Stimulated activated CD4-positive, alpha-beta T cell treated with anti-CD3 and anti-CD28 coated beads, Interleukin-15, amount 100 ng/mL, for 48 hours (primary cell): ENCODE measurements around the gene PROZ.
"Not testable (repeated sequence)": the region's sequence is repeated elsewhere in the genome, so short reads cannot be mapped to it uniquely, and the experiment has no call there.

ENCODE experiments used
- DNase-seq, 2 donors: peaks; one replicate each; pipeline ENCODE4 v3.0.0-alpha.2; 2020; ENCODE audit warnings: low read depth in 2 of 2

The PROZ gene

GRCh38 chr13:113155201-113155600 is 3.2 kb upstream of the PROZ start:
- DNase-seq, result no peak

DNA sequence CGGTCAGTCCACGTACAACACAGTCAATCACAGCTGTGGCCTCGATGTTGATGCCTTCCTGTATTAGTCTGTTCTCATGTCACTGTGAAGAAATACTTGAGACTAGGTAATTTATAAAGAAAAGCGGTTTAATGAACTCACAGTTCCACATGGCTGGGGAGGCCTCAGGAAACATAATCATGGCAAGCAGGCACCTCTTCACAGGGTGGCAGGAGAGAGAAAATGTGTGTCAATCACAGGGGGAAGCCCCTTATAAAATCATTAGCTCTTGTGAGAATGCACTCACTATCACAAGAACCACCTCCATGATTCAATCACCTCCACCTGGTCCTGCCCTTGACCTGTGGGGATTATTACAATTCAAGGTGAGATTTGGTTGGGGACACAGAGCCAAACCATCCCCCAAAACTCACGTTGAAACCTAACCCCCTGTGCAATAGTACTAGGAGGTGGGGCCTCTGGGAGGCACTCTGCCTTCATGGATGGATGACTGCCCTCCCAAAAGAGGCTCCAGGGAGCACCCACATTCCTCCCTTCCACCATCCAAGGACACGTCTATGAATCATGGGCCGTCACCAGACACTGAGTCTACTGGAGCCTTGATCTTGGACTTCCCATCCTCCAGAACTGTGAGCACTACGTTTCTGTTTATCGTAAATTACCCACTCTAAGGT is 2.3 kb upstream of the PROZ start:
- no peak for DNase-seq

DNA sequence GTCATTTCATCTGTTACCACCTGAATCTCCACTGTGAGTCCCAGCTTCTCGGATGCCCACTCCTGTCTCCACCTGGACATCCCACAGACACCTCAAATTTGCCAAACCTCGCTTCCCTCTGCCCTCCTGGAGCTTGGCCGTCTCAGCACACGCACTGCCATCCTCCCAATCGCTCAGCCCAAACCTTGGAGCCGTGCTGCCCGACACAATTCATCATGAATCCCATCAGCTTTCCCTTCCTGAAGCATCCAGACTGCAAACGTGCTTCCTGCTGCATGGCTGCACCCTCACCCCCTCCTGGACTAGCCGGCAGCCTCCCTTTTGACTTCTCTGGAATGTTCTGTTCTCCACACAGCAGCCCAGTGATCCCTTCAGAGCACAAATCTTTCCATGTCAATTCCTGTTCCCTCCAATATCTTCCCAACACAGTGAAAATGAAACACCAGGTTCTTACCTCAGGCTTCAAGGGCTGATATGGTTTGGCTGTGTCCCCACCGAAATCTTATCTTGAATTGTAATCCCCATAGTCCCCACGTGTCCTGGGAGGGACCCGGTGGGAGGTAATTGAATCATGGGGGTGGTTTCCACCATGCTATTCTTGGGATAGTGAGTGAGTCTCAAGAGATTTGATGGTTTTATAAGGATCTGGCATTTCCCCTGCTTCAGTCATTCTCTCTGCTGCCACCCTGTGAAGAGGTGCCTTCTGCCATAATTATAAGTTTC is 1.1 kb upstream of the PROZ start:
- DNase-seq, result no peak

- no peak for DNase-seq
Measured at GRCh38 chr13:113158946-113159345, 498 bp downstream of the PROZ start.

- DNase-seq, result no peak
Measured at GRCh38 chr13:113159701-113160100, 1.3 kb downstream of the PROZ start.

DNA sequence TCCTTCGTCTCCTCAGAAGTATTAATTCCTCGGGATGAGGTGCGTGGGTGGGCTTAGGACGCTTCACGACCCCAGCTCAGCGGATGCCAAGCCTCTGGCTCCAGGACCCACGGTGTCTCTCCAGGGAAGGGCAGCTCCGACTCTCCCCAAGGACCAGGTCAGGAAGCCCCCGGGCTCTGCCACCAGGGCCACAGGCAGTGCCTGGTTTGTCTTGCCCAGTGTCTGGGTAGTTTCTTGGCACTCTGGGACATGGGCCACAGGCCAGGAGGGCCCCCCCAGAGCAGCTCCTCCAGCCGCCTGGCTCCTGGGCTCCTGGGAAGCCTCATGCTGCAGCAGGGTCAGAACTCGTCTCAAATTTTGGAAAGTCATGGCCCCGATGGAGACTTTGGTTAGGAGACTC is 2.5 kb downstream of the PROZ start:
- DNase-seq, result no peak

- no peak for DNase-seq
Measured at GRCh38 chr13:113161433-113161832, 3.0 kb downstream of the PROZ start.

DNA sequence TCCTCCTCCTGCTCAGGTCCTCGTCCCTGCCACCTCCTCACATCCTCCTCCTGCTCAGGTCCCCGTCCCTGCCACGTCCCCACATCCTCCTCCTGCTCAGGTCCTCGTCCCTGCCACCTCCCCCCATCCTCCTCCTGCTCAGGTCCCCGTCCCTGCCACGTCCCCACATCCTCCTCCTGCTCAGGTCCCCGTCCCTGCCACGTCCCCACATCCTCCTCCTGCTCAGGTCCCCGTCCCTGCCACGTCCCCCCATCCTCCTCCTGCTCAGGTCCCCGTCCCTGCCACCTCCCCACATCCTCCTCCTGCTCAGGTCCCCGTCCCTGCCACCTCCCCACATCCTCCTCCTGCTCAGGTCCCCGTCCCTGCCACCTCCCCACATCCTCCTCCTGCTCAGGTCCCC is 3.5 kb downstream of the PROZ start:
- DNase-seq, result not testable (repeated sequence)

GRCh38 chr13:113162783-113163685 is 4.6 kb downstream of the PROZ start:
- no peak for DNase-seq

DNA sequence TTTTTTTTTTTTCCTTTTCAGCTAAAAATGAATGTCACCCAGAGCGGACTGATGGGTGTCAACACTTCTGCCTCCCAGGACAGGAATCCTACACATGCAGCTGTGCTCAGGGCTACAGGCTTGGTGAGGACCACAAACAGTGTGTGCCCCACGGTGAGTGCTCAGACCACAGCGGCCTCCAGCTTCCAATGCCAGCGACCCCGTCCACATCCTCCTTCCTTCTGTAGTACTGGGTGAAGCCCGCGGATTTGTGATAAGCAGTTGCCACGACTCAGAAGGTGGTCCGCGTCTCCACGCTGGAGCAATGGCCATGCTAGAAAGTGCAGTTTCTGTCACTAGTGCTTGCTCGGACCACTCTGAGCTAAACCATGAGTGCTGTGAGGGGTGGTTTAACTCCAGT is 6.0 kb downstream of the PROZ start:
- no peak for DNase-seq

DNA sequence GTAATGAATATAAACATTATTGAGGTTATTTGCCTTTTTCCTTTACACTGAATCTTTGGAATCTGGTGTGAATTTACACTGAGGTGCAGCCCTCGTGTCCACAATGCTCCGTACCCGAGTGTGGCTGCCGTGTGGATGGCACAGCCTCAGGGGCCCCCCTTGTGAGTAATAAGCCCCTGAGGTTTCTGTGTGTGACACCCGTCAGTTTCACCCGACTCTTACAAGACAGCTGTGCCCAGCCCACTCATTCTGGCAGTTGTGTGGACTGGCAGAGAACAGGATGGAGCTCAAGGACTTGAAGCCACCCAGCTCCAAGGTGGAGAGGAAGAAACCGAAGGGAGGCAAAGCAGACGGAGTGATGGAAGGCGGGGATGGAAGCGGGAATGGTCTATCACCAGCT is 7.8 kb downstream of the PROZ start:
- DNase-seq, result no peak

- DNase-seq, result no peak
Measured at GRCh38 chr13:113166681-113167080, 8.2 kb downstream of the PROZ start.

- DNase-seq, result no peak
Measured at GRCh38 chr13:113167155-113167554, 8.7 kb downstream of the PROZ start.

GRCh38 chr13:113167575-113167974 is 9.1 kb downstream of the PROZ start:
- no peak for DNase-seq

DNA sequence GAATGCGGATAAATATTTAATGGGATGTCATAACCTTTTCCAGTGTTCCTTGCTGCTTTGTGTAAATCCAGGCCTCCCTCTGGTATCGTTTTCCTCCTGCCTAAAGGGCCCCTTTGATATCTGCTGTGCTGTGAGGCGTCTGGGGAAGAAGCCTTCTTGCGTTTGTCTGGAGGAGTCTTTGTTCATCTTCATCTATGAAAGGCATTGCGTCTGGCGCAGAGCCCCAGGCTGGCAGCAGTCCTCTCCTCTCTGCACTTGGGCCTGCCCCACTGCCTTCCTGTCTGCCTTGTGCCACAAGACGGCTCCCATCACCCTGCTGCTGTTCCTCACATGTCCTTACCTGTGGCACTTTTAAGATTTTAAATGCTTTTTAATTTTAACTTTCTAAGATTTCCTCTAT is 9.8 kb downstream of the PROZ start:
- DNase-seq, result no peak

DNA sequence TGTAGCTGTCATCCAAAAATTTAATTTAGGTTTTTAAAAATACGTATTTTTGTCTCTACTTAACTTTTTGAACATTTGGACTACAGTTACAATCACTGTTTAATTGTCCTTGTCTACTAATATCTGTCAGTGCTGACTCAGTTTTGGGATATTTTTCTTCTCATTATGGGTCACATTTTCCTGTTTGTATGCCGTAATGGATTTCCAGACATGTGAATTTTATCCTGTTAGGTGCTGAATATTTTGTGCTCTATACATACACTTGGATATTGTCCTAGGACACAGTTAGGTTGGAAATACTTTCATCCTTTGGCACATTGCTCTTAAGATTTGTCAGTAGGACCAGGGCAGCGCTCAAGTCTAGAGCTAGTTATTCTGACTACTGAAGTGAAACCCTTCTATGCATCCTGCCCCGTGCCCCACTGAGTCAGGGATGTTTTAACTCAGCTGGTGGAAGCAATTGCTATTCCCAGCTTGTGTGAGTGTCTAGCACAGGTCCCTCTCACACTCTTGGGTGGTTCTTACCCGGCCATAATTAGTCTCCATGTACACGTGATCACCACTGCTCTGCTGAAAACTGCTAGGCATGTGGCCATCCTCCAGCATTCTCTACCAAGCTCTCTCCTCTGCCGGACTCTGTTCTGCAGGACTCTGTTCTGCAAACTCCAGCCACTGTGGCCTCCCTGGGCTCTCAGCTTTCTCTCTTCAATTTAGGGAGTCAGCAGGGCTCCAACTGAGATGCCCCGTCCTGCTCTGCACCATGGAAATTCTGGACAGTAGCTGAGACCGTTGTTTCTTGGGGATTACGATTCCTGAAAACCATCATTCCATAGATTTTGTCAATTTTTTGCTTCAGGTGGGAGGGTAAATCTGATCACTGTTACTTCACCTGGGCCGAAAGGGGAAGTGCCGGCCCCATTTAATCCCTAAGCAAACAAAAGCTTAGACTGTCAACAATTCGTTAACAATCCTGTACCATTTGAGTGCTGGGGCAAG is 11.1 kb downstream of the PROZ start:
- no peak for DNase-seq

GRCh38 chr13:113170511-113170910 is 12.1 kb downstream of the PROZ start:
- DNase-seq, result no peak

GRCh38 chr13:113171250-113172125 is 13.0 kb downstream of the PROZ start:
- DNase-seq, result no peak

- no peak for DNase-seq
Measured at GRCh38 chr13:113172419-113172926, 14.0 kb downstream of the PROZ start.

GRCh38 chr13:113176280-113176679 is 17.8 kb downstream of the PROZ start:
- no peak for DNase-seq
